ENCODE data around the gene DOCK2.

DNA sequence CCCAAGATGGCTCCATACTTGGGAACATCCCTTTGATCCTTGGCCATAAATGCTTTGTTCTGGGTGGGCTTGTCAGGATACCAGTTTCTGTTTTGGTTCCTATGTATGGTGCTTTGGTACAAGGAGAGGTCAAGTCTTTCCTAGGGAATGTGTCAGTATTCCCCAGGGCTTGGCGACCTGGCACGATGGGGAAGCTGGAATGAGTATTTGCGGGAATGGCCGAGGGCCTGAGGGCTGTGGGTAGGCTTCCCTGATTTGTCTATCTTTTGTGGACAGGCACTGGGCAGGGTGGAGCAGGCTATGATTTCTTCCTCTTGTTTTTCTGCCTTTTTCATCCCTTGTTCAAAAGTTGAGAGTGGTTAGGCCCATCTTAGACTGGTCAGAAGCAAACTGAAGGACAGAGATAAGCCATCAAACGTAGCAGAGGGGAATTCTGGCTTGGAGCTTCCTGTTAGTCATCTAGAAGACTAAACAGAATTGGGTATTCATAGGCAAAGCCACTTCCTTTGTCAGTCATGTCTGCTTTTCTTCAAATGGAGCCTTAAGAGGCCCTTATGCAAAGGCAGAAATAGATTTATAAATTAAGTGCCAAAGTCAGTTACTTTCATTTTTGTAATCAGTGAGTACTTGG lies 13.7 kb downstream of the DOCK2 start:
- TF ChIP-seq, protein P1, sequence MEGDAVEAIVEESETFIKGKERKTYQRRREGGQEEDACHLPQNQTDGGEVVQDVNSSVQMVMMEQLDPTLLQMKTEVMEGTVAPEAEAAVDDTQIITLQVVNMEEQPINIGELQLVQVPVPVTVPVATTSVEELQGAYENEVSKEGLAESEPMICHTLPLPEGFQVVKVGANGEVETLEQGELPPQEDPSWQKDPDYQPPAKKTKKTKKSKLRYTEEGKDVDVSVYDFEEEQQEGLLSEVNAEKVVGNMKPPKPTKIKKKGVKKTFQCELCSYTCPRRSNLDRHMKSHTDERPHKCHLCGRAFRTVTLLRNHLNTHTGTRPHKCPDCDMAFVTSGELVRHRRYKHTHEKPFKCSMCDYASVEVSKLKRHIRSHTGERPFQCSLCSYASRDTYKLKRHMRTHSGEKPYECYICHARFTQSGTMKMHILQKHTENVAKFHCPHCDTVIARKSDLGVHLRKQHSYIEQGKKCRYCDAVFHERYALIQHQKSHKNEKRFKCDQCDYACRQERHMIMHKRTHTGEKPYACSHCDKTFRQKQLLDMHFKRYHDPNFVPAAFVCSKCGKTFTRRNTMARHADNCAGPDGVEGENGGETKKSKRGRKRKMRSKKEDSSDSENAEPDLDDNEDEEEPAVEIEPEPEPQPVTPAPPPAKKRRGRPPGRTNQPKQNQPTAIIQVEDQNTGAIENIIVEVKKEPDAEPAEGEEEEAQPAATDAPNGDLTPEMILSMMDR (IDR thresholded peaks at IDR 0.05) = no peak
- TF ChIP-seq ZFX (IDR thresholded peaks at IDR 0.05; ENCODE audit: borderline replicate concordance) = no peak
